Measurements from ENCODE around the gene SPACA6. TPM values are rescaled to one million over a fixed set of nuclear protein-coding genes. Genes with fewer than 3 reads are reported as not detected.

Gene SPACA6
- total and polyA plus RNA-seq, 9 of the 15 experiments (the other 6 are each of a cell fraction or from before 2014, with no cell fraction given) = 1.3 to 17.3 (median 6.2) TPM

DNA sequence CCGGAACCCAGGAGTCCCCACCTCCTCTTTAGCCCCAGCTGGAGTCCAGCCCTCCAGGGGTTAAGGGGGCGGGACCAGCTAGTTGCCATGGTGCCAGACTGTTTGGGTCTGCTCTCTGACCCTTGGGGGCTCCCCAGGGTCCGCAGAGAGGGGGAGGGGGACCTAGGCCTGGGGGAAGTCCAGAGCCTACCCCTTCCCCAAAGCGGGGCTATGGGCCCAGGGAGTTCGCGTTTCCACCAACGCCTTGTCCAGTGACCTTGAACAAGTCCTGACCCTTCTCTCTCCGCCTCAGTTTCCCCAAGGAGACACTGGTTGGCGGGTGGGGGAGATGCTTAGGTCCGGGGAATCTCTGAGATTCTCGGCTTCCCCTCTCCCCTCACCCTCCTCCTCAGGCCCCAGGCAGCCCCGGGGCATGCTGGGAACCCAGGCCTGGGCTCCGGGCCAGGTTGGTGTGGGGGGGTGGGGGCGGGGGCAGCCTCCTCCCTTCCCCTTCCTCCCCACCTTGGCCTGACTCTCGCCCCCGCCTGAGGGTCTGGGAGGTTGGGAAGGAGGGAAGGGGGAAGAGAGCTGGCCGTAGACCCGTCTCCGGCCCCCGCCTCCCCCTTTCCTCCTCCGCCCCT, 2.6 kb upstream of the SPACA6 start (continued):
- TF ChIP-seq THRAP3 (IDR thresholded peaks at IDR 0.05; ENCODE audit: borderline replicate concordance) (no peak), XRCC5 (IDR thresholded peaks at IDR 0.05; ENCODE audit: low read depth, low read length) (no peak), PHB (CRISPR knock-in tag; IDR thresholded peaks at IDR 0.05) (no peak), CTBP1 (IDR thresholded peaks at IDR 0.05; ENCODE audit: borderline replicate concordance) (no peak), MAFK (IDR thresholded peaks at IDR 0.05; ENCODE audit: low read length) (no peak), ZNF165 (CRISPR knock-in tag; IDR thresholded peaks at IDR 0.05; ENCODE audit: borderline replicate concordance) (no peak), YY1 (IDR thresholded peaks at IDR 0.05; ENCODE audit: borderline replicate concordance in 1 of 3, control insufficient read depth in 1 of 3, extremely low read depth in 1 of 3, insufficient read depth in 3 of 3, insufficient read length in 1 of 3, insufficient replicate concordance in 2 of 3, low read depth in 1 of 3, low read length in 2 of 3) (no peak), CEBPB (tag; IDR thresholded peaks at IDR 0.05) (no peak), U2AF1 (optimal IDR thresholded peaks at IDR 0.05; ENCODE audit: low read depth, low read length) (no peak), TSC22D4 (tag; IDR thresholded peaks at IDR 0.05) (no peak), EZH2 (IDR thresholded peaks at IDR 0.05; ENCODE audit: borderline replicate concordance, low read depth, low read length) (no peak), TCF15 (CRISPR knock-in tag; IDR thresholded peaks at IDR 0.05) (no peak)
- TF ChIP-seq, protein P1, sequence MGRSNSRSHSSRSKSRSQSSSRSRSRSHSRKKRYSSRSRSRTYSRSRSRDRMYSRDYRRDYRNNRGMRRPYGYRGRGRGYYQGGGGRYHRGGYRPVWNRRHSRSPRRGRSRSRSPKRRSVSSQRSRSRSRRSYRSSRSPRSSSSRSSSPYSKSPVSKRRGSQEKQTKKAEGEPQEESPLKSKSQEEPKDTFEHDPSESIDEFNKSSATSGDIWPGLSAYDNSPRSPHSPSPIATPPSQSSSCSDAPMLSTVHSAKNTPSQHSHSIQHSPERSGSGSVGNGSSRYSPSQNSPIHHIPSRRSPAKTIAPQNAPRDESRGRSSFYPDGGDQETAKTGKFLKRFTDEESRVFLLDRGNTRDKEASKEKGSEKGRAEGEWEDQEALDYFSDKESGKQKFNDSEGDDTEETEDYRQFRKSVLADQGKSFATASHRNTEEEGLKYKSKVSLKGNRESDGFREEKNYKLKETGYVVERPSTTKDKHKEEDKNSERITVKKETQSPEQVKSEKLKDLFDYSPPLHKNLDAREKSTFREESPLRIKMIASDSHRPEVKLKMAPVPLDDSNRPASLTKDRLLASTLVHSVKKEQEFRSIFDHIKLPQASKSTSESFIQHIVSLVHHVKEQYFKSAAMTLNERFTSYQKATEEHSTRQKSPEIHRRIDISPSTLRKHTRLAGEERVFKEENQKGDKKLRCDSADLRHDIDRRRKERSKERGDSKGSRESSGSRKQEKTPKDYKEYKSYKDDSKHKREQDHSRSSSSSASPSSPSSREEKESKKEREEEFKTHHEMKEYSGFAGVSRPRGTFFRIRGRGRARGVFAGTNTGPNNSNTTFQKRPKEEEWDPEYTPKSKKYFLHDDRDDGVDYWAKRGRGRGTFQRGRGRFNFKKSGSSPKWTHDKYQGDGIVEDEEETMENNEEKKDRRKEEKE (IDR thresholded peaks at IDR 0.05; ENCODE audit: borderline replicate concordance in 1 of 2, control insufficient read depth in 1 of 2, low read depth in 2 of 2, low read length in 1 of 2) = no peak
